Renal cortical epithelial cell (primary cell): ENCODE data around the gene SLC25A27. TPM values are rescaled to one million over a fixed set of nuclear protein-coding genes. Genes with fewer than 3 reads are reported as not detected.

Experiments
- DNase-seq: peaks from one replicate; pipeline ENCODE4 v3.0.0-alpha.2; 2011; ENCODE audit warnings: low read depth
- total RNA-seq: library from RNA; depleted of rRNA; stranded (reverse); fragments of >200 nt; gene quantifications from 2 replicates; pipeline ENCODE4 v1.2.3, GENCODE V29; 2014

Gene SLC25A27
- total RNA-seq, 1 donor from 2014 or later = 15.3 TPM

DNA sequence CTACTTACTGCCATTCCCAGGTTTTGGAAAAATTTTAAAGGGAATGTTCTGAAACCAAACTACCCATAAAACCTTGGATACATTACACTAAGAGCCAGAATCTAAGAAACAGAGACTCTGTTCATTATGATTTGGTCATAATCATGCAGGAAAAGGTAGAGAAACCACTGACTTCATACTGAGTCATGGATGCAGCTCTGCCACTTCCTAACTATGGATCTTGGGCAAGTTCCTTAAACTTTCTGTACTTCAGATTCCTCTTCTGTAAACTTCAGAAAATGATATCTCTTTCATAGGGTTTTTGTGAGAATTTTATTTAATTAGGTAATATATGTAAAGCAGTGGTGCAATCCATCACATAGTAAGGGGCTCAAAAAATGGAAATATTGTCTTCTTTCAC lies 62.4 kb downstream of the SLC25A27 start:
- DNase-seq = peak; percentile 43

DNA sequence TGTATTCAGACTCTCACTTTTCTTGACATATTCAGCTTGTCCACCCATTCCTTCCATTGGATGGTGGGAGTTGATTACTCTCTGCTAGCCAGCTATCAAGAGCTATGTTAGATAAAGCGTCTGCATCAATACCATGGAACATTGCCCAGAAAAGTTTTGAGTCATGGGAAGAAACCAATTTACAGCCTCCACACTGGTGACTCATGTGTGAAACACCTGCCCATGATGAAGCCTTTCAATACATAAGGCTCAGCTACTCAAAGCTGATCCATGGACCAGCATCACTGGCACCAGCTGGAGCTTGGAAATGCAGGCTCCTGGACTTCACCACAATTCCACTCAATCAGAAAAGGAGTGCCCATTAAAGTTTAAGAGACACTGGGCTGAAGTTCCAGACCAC lies 66.3 kb downstream of the SLC25A27 start:
- peak; percentile 94 for DNase-seq

DNA sequence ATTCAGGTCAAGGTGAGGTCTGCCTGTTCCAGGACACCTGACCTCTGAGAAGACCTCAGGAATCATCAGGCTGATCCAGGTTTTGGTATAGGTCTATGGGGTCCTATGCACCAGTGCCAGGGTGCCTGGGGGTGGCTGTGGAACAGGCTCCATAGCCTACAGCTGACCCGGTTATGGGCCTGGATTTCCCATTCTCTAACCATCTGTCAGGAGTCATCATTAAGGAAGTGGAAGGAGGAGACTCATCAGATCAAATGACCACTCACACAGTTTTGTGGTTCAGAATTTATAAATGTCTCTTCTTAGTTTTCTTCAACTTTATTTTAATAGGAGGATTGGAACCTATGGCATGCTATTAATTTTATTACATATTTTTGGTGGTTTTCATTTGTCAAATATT lies 67.6 kb downstream of the SLC25A27 start:
- DNase-seq = no peak

Other genes starting within 250 kb of the SLC25A27 start
- 1.6 and 3.1 TPM in 2 replicates for gene RCAN2, start 161.5 kb upstream of the SLC25A27 start, total RNA-seq
- gene CYP39A1, start 157 bp upstream of the SLC25A27 start, total RNA-seq = 0.69 and 5.2 TPM in 2 replicates
- under 0.01 and 0.35 TPM in 2 replicates for gene TDRD6, start 34.9 kb downstream of the SLC25A27 start, total RNA-seq
- 0.10 and 0.87 TPM in 2 replicates for gene PLA2G7, start 82.4 kb downstream of the SLC25A27 start, total RNA-seq
- gene ANKRD66, start 94.0 kb downstream of the SLC25A27 start, total RNA-seq = not detected in 2 replicates
- not detected in 2 replicates for gene MEP1A, start 140.4 kb downstream of the SLC25A27 start, total RNA-seq